Midbrain (tissue), 1 donor: ENCODE data around the gene CDH2.

Source experiments
- DNase-seq: peaks from one replicate; lab custom pipeline; 2025; lab: John Stamatoyannopoulos, UW

CDH2 gene

GRCh38 chr18:27995770-27996502 lies 181.0 kb downstream of the CDH2 start:
- DNase-seq, result no peak

GRCh38 chr18:27994571-27994970 lies 182.4 kb downstream of the CDH2 start:
- peak; percentile 11 for DNase-seq

GRCh38 chr18:27991391-27991790 lies 185.5 kb downstream of the CDH2 start:
- no peak for DNase-seq

- no peak for DNase-seq
Observed at GRCh38 chr18:27985832-27986231, 191.1 kb downstream of the CDH2 start.

GRCh38 chr18:27983780-27984179 lies 193.2 kb downstream of the CDH2 start:
- no peak for DNase-seq

GRCh38 chr18:27976806-27977408 lies 200.0 kb downstream of the CDH2 start:
- DNase-seq, result no peak

GRCh38 chr18:27970321-27970720 lies 206.6 kb downstream of the CDH2 start:
- no peak for DNase-seq

- no peak for DNase-seq
Observed at GRCh38 chr18:27969206-27969605, 207.7 kb downstream of the CDH2 start.

- DNase-seq, result no peak
Observed at GRCh38 chr18:27967913-27968824, 208.8 kb downstream of the CDH2 start.

GRCh38 chr18:27966881-27967280 lies 210.0 kb downstream of the CDH2 start:
- DNase-seq, result no peak

GRCh38 chr18:27964811-27965210 lies 212.1 kb downstream of the CDH2 start:
- no peak for DNase-seq

GRCh38 chr18:27959101-27959500 lies 217.8 kb downstream of the CDH2 start:
- DNase-seq, result no peak

- DNase-seq, result no peak
Observed at GRCh38 chr18:27956001-27956640, 220.8 kb downstream of the CDH2 start.

GRCh38 chr18:27954226-27954625 lies 222.7 kb downstream of the CDH2 start:
- DNase-seq, result no peak

- DNase-seq, result no peak
Observed at GRCh38 chr18:27952741-27953140, 224.2 kb downstream of the CDH2 start.

GRCh38 chr18:27950648-27951228 lies 226.2 kb downstream of the CDH2 start:
- DNase-seq, result no peak

GRCh38 chr18:27948986-27949385 lies 227.9 kb downstream of the CDH2 start:
- no peak for DNase-seq

GRCh38 chr18:27942706-27943105 lies 234.2 kb downstream of the CDH2 start:
- no peak for DNase-seq

GRCh38 chr18:27931535-27931934 lies 245.4 kb downstream of the CDH2 start:
- DNase-seq, result no peak

GRCh38 chr18:27922780-27923179 lies 254.2 kb downstream of the CDH2 start:
- no peak for DNase-seq

GRCh38 chr18:27921904-27922751 lies 254.8 kb downstream of the CDH2 start:
- DNase-seq, result no peak
